Calu3 (cell line): ENCODE measurements around the gene LRPAP1. TPM values are rescaled to one million over a fixed set of nuclear protein-coding genes. Genes with fewer than 3 reads are reported as not detected.

Experiments
- BruUV-seq: library from RNA; stranded (reverse); fragments of 400-500 nt; replicated peaks from 2 replicates; lab custom pipeline; 2021; lab: Mats Ljungman, UMichigan
- CTCF ChIA-PET: fragments of 300-600 bp; sonication (Branson Sonifier 250); formaldehyde crosslinking; loops from one replicate; lab custom pipeline; 2022; ENCODE audit warnings: antibody characterized with exemption; lab: Charles Lee
- DNase-seq: peaks from one replicate; pipeline ENCODE4 v3.0.0; 2022
- H3K27ac Mint-ChIP-seq: one replicate; pipeline ENCODE4 v1.8.0; 2022; ENCODE audit warnings: mixed read lengths; ENCODE audit not compliant: unreplicated experiment
- H3K27me3 Mint-ChIP-seq: one replicate; pipeline ENCODE4 v1.8.0; 2022; ENCODE audit warnings: mixed read lengths; ENCODE audit not compliant: unreplicated experiment
- H3K36me3 Mint-ChIP-seq: one replicate; pipeline ENCODE4 v1.8.0; 2022; ENCODE audit warnings: mild to moderate bottlenecking, moderate library complexity, mixed read lengths; ENCODE audit not compliant: insufficient read depth, unreplicated experiment
- H3K4me1 Mint-ChIP-seq: one replicate; pipeline ENCODE4 v1.8.0; 2022; ENCODE audit warnings: mild to moderate bottlenecking, low read depth, mixed read lengths; ENCODE audit not compliant: unreplicated experiment
- H3K4me3 Mint-ChIP-seq: one replicate; pipeline ENCODE4 v1.8.0; 2022; ENCODE audit warnings: mild to moderate bottlenecking, low read depth, moderate library complexity, mixed read lengths; ENCODE audit not compliant: unreplicated experiment
- H3K9me3 Mint-ChIP-seq: one replicate; pipeline ENCODE4 v1.8.0; 2022; ENCODE audit warnings: low read depth, mixed read lengths; ENCODE audit not compliant: unreplicated experiment
- CTCF ChIP-seq: fragments of 200-600 bp; IDR thresholded peaks from one replicate; pipeline ENCODE4 v1.8.0; 2022; ENCODE audit warnings: antibody characterized with exemption; ENCODE audit not compliant: unreplicated experiment
- intact Hi-C: fragments of 100-400 bp; cut with micrococcal nuclease; formaldehyde crosslinking; loops from one replicate; pipeline ENCODE4 v1.10.0; 2022; ENCODE audit not compliant: unreplicated experiment
- total RNA-seq: library from RNA; stranded (reverse); gene quantifications from 2 replicates; pipeline ENCODE4 v1.2.3, GENCODE V29; 2022

LRPAP1 gene
- total RNA-seq, 1 experiment from 2014 or later = 88.5 TPM

- H3K36me3 Mint-ChIP-seq = peaks cover 19% of the 10 kb centered on the region
- no TSS peak for BruUV-seq
- intact Hi-C loops = loop anchor here (1.0 kb wide), 1 partner anchor 133 kb away; no protein-coding TSS in a partner anchor
- no peak overlapping the region for H3K4me3 Mint-ChIP-seq
- no peak for TF ChIP-seq CTCF
- no peak overlapping the region for H3K27ac Mint-ChIP-seq
- H3K4me1 Mint-ChIP-seq = no peaks in the 10 kb centered on the region
- DNase-seq = no peak
- H3K27me3 Mint-ChIP-seq = no peaks in the 10 kb centered on the region
- CTCF ChIA-PET = interaction anchor here (0.5 to 1.2 kb wide), 4 partner anchors 9 to 945 kb away, joined by 3 to 7 read pairs (median 4); no protein-coding TSS in a partner anchor
- no peaks in the 10 kb centered on the region for H3K9me3 Mint-ChIP-seq
These were observed 52.7 kb downstream of the LRPAP1 start for GRCh38 chr4:3479358-3480101.

GRCh38 chr4:3478446-3479357 is 53.5 kb downstream of the LRPAP1 start:
- peaks cover 14% of the 10 kb centered on the region for H3K36me3 Mint-ChIP-seq
- CTCF ChIA-PET = no interaction called here
- no peaks in the 10 kb centered on the region for H3K9me3 Mint-ChIP-seq
- H3K27me3 Mint-ChIP-seq = no peaks in the 10 kb centered on the region
- BruUV-seq = no TSS peak
- DNase-seq = no peak
- H3K4me1 Mint-ChIP-seq = no peaks in the 10 kb centered on the region
- no peak overlapping the region for H3K27ac Mint-ChIP-seq
- H3K4me3 Mint-ChIP-seq = no peak overlapping the region
- intact Hi-C loops = no loop called here
- TF ChIP-seq CTCF = no peak

- no peaks in the 10 kb centered on the region for H3K4me1 Mint-ChIP-seq
- intact Hi-C loops = no loop called here
- DNase-seq = no peak
- no peaks in the 10 kb centered on the region for H3K9me3 Mint-ChIP-seq
- H3K27ac Mint-ChIP-seq = no peak overlapping the region
- peaks cover 9% of the 10 kb centered on the region for H3K36me3 Mint-ChIP-seq
- no peak for TF ChIP-seq CTCF
- CTCF ChIA-PET = interaction anchor here (0.5 kb wide), 1 partner anchor 1396 kb away, joined by 3 read pairs; no protein-coding TSS in a partner anchor
- H3K27me3 Mint-ChIP-seq = no peaks in the 10 kb centered on the region
- BruUV-seq = no TSS peak
- H3K4me3 Mint-ChIP-seq = no peak overlapping the region
These were observed 54.3 kb downstream of the LRPAP1 start for GRCh38 chr4:3477750-3478430.
